Spleen (tissue), 11 donors: ENCODE results near the gene MYB. TPM values are rescaled to one million over a fixed set of nuclear protein-coding genes. Genes with fewer than 3 reads are reported as not detected.

ENCODE experiments used
- DNase-seq: peaks from one replicate; pipeline ENCODE4 v3.0.0-alpha.2; 2020
- H3K27ac ChIP-seq, 8 donors: fragments of 200-600 bp; sonication (generic) in 7 of 8; 1 replicate in 4 of 8; 2 replicates in 4 of 8; pipeline versions ENCODE4 v1.5.0 to v1.8.0; 2016 to 2021; ENCODE audit warnings: inconsistent platforms in 4 of 8, mild to moderate bottlenecking in 4 of 8, moderate library complexity in 1 of 8
- H3K27me3 ChIP-seq, 7 donors: fragments of 200-600 bp; sonication (generic) in 6 of 7; replicated peaks in 1 of 7; 1 replicate in 4 of 7; 2 replicates in 3 of 7; pipeline versions ENCODE4 v1.5.0 to v1.8.0; 2016 to 2021; ENCODE audit warnings: inconsistent platforms in 3 of 7, mild to moderate bottlenecking in 1 of 7
- H3K36me3 ChIP-seq, 6 donors: fragments of 200-600 bp; sonication (generic) in 5 of 6; 1 replicate in 4 of 6; 2 replicates in 2 of 6; pipeline versions ENCODE4 v1.5.0 to v1.8.0; 2016 to 2021; ENCODE audit warnings: inconsistent platforms in 2 of 6
- H3K4me1 ChIP-seq, 6 donors: fragments of 200-600 bp; sonication (generic) in 5 of 6; 1 replicate in 3 of 6; 2 replicates in 3 of 6; pipeline versions ENCODE4 v1.5.0 to v1.8.0; 2016 to 2021; ENCODE audit warnings: inconsistent platforms in 3 of 6
- H3K4me3 ChIP-seq, 8 donors: fragments of 200-600 bp; sonication (generic) in 7 of 8; 1 replicate in 4 of 8; 2 replicates in 4 of 8; pipeline versions ENCODE4 v1.5.0 to v1.8.0; 2016 to 2021; ENCODE audit warnings: inconsistent platforms in 4 of 8, mild to moderate bottlenecking in 4 of 8, moderate library complexity in 2 of 8
- H3K9me3 ChIP-seq, 8 donors: fragments of 200-600 bp; sonication (generic) in 7 of 8; 1 replicate in 4 of 8; 2 replicates in 4 of 8; pipeline versions ENCODE4 v1.5.0 to v1.8.0; 2016 to 2021; ENCODE audit warnings: inconsistent platforms in 4 of 8
- POLR2A ChIP-seq, 3 donors: fragments of 450-650 bp; IDR thresholded peaks; one replicate each; pipeline ENCODE4 v1.5.1; 2017; ENCODE audit warnings: antibody characterized with exemption in 3 of 3, mild to moderate bottlenecking in 1 of 3
- POLR2AphosphoS5 ChIP-seq, 3 donors: sonication (generic); formaldehyde crosslinking; IDR thresholded peaks; one replicate each; pipeline ENCODE4 v1.5.1; 2017; ENCODE audit warnings: antibody characterized with exemption in 3 of 3
- WGBS, 5 donors: extraction: QIAGEN DNeasy Blood & Tissue Kit in 3 of 5; methylation state at CpG; one replicate each; pipeline versions ENCODE4 v1.1.5 to v1.1.7; 2013 to 2018; 5-methylcytosine and 5-hydroxymethylcytosine counted together
- intact Hi-C: fragments of 100-400 bp; cut with DNase I; formaldehyde crosslinking; loops from one replicate; pipeline ENCODE4 v1.15.0; 2023; ENCODE audit warnings: low total_unique reads
- polyA plus RNA-seq, 3 donors: library from polyadenylated mRNA; stranded (reverse); fragments of 200-250 nt; gene quantifications; one replicate each; pipeline ENCODE4 v1.2.1, GENCODE V29; 2013
- total RNA-seq, 7 donors: library from RNA; depleted of rRNA in 3 of 7; stranded (reverse); fragments of >200 nt in 3 of 7; fragmentation: NEBNext Ultra II Directional in 4 of 7; extraction: Animal tissue kit (Norgen Biotek cat#: 25700) in 4 of 7; gene quantifications; one replicate each; pipeline versions ENCODE4 v1.1.0 to v1.2.1, GENCODE V29; 2016 to 2021
- TF ChIP-seq, protein P1 (sequence below), 11 experiments: fragments of 200-600 bp in 7 of 11; fragments of 450-650 bp in 4 of 11; sonication (generic) in 4 of 11; IDR thresholded peaks in 8 of 11; conservative IDR thresholded peaks in 3 of 11; 1 replicate in 7 of 11; 2 replicates in 4 of 11; pipeline versions ENCODE4 v1.4.0 to v1.8.0; 2016 to 2021; ENCODE audit warnings: antibody characterized with exemption in 11 of 11, inconsistent platforms in 4 of 11, mild to moderate bottlenecking in 1 of 11
- donor health status: healthy with polysubstance abuse.
- donor health status: DM: no; HTN: no; CAD: no; lungs with moderate emphysema.
- donor health status: DM: no; HTN: no; CAD: no.
- donor health status: Bipolar disorder and iron deficiency.
- donor health status: healthy.
- donor health status: DM: no; HTN: no; CAD: no.
- donor health status: DM: yes; HTN: yes; CAD: no.

MYB gene
- total and polyA plus RNA-seq, 10 donors: 0.45 to 6.6 (median 1.9) TPM

- 90 to 96% (median 95%) methylated on average over 3 of the region's 3 CpGs for WGBS, 5 donors
- peaks cover 0 to 7% (median 0%) of the 10 kb centered on the region in 6 donors for H3K4me1 ChIP-seq
- peaks cover 0 to 22% (median 0%) of the 10 kb centered on the region in 6 donors for H3K36me3 ChIP-seq
Measured at GRCh38 chr6:135221042-135221441, 39.9 kb downstream of the MYB start.

GRCh38 chr6:135221505-135221904 is 40.4 kb downstream of the MYB start:
- H3K27me3 ChIP-seq: no peaks in the 10 kb centered on the region
- no peak overlapping the region for H3K4me3 ChIP-seq
- intact Hi-C loops: no loop called here
- H3K27ac ChIP-seq: no peak overlapping the region
- DNase-seq: no peak
- peaks cover 0 to 7% (median 0%) of the 10 kb centered on the region in 6 donors for H3K4me1 ChIP-seq
- no peaks in the 10 kb centered on the region for H3K9me3 ChIP-seq
- H3K36me3 ChIP-seq: peaks cover 0 to 22% (median 0%) of the 10 kb centered on the region in 6 donors
- no peak for TF ChIP-seq POLR2A (IDR thresholded peaks at IDR 0.05)
- TF ChIP-seq, protein P1, sequence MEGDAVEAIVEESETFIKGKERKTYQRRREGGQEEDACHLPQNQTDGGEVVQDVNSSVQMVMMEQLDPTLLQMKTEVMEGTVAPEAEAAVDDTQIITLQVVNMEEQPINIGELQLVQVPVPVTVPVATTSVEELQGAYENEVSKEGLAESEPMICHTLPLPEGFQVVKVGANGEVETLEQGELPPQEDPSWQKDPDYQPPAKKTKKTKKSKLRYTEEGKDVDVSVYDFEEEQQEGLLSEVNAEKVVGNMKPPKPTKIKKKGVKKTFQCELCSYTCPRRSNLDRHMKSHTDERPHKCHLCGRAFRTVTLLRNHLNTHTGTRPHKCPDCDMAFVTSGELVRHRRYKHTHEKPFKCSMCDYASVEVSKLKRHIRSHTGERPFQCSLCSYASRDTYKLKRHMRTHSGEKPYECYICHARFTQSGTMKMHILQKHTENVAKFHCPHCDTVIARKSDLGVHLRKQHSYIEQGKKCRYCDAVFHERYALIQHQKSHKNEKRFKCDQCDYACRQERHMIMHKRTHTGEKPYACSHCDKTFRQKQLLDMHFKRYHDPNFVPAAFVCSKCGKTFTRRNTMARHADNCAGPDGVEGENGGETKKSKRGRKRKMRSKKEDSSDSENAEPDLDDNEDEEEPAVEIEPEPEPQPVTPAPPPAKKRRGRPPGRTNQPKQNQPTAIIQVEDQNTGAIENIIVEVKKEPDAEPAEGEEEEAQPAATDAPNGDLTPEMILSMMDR (IDR thresholded peaks at IDR 0.05 in 8 of 11, conservative IDR thresholded peaks at IDR 0.05 in 3 of 11): no peak
- TF ChIP-seq POLR2AphosphoS5 (IDR thresholded peaks at IDR 0.05): no peak
- whole genome bisulfite sequencing, 5 donors: 76 to 86% (median 80%) methylated on average over 1 of the region's 1 CpG

More at GRCh38 chr6:135221042-135221441, 39.9 kb downstream of the MYB start:
- no peak for DNase-seq
- TF ChIP-seq POLR2AphosphoS5 (IDR thresholded peaks at IDR 0.05) (no peak), POLR2A (IDR thresholded peaks at IDR 0.05) (no peak)
- TF ChIP-seq, protein P1 (IDR thresholded peaks at IDR 0.05 in 8 of 11, conservative IDR thresholded peaks at IDR 0.05 in 3 of 11): no peak
- H3K27me3 ChIP-seq: no peaks in the 10 kb centered on the region
- no peak overlapping the region for H3K4me3 ChIP-seq
- no peaks in the 10 kb centered on the region for H3K9me3 ChIP-seq
- no peak overlapping the region for H3K27ac ChIP-seq
- intact Hi-C loops: no loop called here

- peaks cover 0 to 20% (median 0%) of the 10 kb centered on the region in 6 donors for H3K36me3 ChIP-seq
- 69 to 85% (median 74%) methylated on average over 5 of the region's 5 CpGs for WGBS, 5 donors
- no peaks in the 10 kb centered on the region for H3K9me3 ChIP-seq
- H3K27ac ChIP-seq: no peak overlapping the region
- no peak for TF ChIP-seq POLR2A (IDR thresholded peaks at IDR 0.05)
- no peak for TF ChIP-seq POLR2AphosphoS5 (IDR thresholded peaks at IDR 0.05)
- TF ChIP-seq, protein P1 (IDR thresholded peaks at IDR 0.05 in 8 of 11, conservative IDR thresholded peaks at IDR 0.05 in 3 of 11): no peak
- DNase-seq: no peak
- peaks cover 0 to 7% (median 0%) of the 10 kb centered on the region in 6 donors for H3K4me1 ChIP-seq
- intact Hi-C loops: no loop called here
- no peaks in the 10 kb centered on the region for H3K27me3 ChIP-seq
- no peak overlapping the region for H3K4me3 ChIP-seq
Measured at GRCh38 chr6:135222623-135223022, 41.5 kb downstream of the MYB start.

- H3K36me3 ChIP-seq: peaks cover 0 to 11% (median 0%) of the 10 kb centered on the region in 6 donors
- no peaks in the 10 kb centered on the region for H3K9me3 ChIP-seq
- intact Hi-C loops: no loop called here
- DNase-seq: no peak
- TF ChIP-seq, protein P1 (IDR thresholded peaks at IDR 0.05 in 8 of 11, conservative IDR thresholded peaks at IDR 0.05 in 3 of 11): no peak
- TF ChIP-seq POLR2A (IDR thresholded peaks at IDR 0.05) (no peak), POLR2AphosphoS5 (IDR thresholded peaks at IDR 0.05) (no peak)
- H3K4me3 ChIP-seq: peak overlapping the region in 1 of 8 donors; percentile 30
- peak overlapping the region in 1 of 8 donors; percentile 35 for H3K27ac ChIP-seq
- WGBS, 5 donors: 55 to 70% (median 64%) methylated on average over 6 of the region's 6 CpGs
- peaks cover 0 to 7% (median 0%) of the 10 kb centered on the region in 6 donors for H3K4me1 ChIP-seq
- H3K27me3 ChIP-seq: no peaks in the 10 kb centered on the region
Measured at GRCh38 chr6:135224037-135224647, 43.0 kb downstream of the MYB start.
